Neural cell (in vitro differentiated cells): ENCODE results near the gene TMEM106A.
"Not testable (repeated sequence)": the region's sequence is repeated elsewhere in the genome, so short reads cannot be mapped to it uniquely, and the experiment has no call there.

Experiments used
- EP300 ChIP-seq: fragments of 450-650 bp; conservative IDR thresholded peaks from 2 replicates; pipeline ENCODE4 v1.6.1; 2014; ENCODE audit warnings: antibody characterized with exemption, mild to moderate bottlenecking, moderate library complexity; ENCODE audit not compliant: poor library complexity, severe bottlenecking
- EZH2 ChIP-seq: fragments of 200-600, 300-800 bp; shearing (Covaris generic), sonication (generic); IDR thresholded peaks from 2 replicates; pipeline ENCODE4 v1.6.1; 2014; ENCODE audit warnings: antibody characterized with exemption, low read length, borderline replicate concordance, mild to moderate bottlenecking; ENCODE audit not compliant: insufficient read depth, poor library complexity, severe bottlenecking
- RAD21 ChIP-seq: fragments of 450-650 bp; conservative IDR thresholded peaks from 2 replicates; pipeline ENCODE4 v1.6.1; 2014; ENCODE audit warnings: antibody characterized with exemption, mild to moderate bottlenecking, moderate library complexity
- TF ChIP-seq, protein P1 (sequence below): fragments of 450-650 bp; IDR thresholded peaks from 2 replicates; pipeline ENCODE4 v1.5.1; 2014; ENCODE audit warnings: antibody characterized with exemption, mild to moderate bottlenecking, moderate library complexity; ENCODE audit not compliant: poor library complexity, severe bottlenecking
- TF ChIP-seq, protein P2 (sequence below): IDR thresholded peaks from 2 replicates; pipeline ENCODE4 v1.6.1; 2012; ENCODE audit warnings: borderline replicate concordance

DNA sequence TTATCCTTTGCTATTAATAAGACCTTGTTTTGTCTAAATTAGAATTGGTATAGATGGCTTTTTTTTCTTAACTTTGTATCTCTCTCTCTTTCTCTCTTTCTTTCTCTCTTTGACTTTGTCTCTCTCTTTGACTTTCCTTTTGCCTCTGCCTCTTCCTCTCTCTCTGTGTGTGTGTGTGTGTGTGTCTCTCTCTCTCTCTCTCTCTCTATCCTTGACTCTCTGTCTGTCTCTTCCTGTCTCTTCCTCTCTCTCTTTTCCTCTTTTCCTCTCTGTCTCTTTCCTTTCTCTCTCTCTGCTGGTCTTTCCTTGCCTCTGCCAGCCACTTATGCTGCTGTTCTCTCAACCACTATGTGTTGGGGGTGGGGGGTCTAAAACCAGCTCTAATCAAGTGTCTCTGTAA is 45.7 kb upstream of the TMEM106A start:
- TF ChIP-seq EP300, RAD21, EZH2: not testable (repeated sequence)
- TF ChIP-seq, protein P1, sequence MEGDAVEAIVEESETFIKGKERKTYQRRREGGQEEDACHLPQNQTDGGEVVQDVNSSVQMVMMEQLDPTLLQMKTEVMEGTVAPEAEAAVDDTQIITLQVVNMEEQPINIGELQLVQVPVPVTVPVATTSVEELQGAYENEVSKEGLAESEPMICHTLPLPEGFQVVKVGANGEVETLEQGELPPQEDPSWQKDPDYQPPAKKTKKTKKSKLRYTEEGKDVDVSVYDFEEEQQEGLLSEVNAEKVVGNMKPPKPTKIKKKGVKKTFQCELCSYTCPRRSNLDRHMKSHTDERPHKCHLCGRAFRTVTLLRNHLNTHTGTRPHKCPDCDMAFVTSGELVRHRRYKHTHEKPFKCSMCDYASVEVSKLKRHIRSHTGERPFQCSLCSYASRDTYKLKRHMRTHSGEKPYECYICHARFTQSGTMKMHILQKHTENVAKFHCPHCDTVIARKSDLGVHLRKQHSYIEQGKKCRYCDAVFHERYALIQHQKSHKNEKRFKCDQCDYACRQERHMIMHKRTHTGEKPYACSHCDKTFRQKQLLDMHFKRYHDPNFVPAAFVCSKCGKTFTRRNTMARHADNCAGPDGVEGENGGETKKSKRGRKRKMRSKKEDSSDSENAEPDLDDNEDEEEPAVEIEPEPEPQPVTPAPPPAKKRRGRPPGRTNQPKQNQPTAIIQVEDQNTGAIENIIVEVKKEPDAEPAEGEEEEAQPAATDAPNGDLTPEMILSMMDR = not testable (repeated sequence)
- TF ChIP-seq, protein P2, sequence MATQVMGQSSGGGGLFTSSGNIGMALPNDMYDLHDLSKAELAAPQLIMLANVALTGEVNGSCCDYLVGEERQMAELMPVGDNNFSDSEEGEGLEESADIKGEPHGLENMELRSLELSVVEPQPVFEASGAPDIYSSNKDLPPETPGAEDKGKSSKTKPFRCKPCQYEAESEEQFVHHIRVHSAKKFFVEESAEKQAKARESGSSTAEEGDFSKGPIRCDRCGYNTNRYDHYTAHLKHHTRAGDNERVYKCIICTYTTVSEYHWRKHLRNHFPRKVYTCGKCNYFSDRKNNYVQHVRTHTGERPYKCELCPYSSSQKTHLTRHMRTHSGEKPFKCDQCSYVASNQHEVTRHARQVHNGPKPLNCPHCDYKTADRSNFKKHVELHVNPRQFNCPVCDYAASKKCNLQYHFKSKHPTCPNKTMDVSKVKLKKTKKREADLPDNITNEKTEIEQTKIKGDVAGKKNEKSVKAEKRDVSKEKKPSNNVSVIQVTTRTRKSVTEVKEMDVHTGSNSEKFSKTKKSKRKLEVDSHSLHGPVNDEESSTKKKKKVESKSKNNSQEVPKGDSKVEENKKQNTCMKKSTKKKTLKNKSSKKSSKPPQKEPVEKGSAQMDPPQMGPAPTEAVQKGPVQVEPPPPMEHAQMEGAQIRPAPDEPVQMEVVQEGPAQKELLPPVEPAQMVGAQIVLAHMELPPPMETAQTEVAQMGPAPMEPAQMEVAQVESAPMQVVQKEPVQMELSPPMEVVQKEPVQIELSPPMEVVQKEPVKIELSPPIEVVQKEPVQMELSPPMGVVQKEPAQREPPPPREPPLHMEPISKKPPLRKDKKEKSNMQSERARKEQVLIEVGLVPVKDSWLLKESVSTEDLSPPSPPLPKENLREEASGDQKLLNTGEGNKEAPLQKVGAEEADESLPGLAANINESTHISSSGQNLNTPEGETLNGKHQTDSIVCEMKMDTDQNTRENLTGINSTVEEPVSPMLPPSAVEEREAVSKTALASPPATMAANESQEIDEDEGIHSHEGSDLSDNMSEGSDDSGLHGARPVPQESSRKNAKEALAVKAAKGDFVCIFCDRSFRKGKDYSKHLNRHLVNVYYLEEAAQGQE = not testable (repeated sequence)
